ENCODE data around the gene OSBPL1A.

OSBPL1A gene

DNA sequence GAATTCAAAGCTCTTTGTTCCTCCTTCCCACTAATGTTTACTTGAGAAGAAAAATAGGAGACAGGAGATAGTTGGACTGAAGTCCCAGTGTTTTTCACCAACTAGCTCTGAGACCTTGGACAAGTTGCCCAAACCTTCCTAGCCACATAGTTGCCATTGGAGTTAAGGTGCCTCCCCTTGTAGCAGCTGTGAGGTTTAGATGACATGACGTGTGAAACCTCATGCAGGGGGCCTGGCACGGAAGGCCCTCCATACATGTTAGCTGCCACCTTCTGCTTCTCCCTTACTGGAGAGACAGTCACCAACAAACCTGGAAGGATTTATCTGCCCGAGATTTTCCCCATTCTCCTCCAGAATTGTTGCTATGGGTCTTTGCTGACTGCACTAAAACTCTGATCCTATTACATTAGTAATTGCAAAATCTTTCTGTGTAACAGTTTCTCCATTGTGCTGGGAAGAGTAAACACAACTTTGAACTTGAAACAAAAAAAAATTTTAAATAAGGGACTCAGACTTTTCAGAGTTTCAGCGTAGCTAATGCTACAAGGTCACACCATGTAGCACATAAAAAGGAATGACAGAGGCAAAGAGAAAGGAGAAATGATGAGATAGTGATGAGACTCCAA, 282.6 kb downstream of the OSBPL1A start:
- no peak for DNase-seq

DNA sequence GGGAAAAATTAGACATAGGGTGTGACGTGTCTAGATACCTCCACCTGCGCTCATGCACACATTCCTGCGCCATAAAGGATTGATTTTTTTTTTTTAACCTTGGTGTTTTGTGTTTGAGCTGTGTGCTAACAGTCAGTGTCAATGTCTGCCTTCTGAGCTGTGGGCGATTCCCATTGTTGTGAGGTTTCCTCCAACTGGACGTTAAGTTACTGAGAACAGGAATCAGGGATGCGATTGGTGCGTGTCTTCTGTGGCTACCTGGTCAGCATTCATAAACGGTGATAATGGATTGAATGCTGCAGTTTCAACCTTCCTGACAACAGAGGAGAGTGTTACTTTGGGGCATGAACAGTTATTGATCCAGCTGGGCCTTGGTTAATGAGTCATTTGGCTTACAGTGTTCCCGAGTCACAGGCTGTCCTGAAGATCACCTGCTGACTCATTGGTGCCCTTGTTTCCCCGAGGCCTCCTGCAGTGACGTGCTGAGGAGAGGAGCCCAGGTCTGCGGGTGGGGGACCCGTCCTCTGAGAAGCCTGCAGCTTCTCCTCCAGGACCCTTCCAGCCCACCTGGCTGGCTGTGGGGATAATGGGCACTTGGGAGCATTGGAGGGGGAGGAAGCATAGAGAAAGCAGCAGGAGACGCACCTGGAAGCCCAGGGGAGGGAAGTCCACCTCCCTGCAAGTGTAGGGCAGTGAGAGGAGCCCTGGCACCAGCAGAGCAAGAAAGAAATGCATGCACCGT, 284.6 kb downstream of the OSBPL1A start:
- DNase-seq = no peak

DNA sequence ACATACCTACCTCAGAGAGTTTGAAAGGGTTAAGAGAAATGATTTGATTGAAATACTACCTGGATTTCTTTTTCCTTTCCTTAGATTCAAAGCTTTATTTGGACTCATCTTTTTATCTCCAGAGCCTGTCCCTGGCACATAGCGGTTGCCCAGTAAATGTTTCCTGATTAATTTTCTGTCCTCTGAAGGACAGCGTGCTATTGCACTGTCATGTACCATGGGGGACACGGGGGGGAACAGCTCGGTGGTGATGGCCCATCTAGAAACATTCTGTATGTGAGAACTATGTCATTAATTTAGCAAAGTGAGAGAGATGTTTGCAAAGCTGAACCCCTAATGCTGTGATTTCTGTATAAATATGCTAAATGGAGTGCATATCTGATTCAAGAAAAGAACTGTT, 285.2 kb downstream of the OSBPL1A start:
- no peak for DNase-seq

Measured in NCI-H1930 (cell line).